ENCODE results near the gene GLRA2.
A peak's percentile ranks its signal among the peaks of the same experiment; 100 is the strongest.
"Not testable (repeated sequence)": the region's sequence is repeated elsewhere in the genome, so short reads cannot be mapped to it uniquely, and the experiment has no call there.

GLRA2 gene

DNA sequence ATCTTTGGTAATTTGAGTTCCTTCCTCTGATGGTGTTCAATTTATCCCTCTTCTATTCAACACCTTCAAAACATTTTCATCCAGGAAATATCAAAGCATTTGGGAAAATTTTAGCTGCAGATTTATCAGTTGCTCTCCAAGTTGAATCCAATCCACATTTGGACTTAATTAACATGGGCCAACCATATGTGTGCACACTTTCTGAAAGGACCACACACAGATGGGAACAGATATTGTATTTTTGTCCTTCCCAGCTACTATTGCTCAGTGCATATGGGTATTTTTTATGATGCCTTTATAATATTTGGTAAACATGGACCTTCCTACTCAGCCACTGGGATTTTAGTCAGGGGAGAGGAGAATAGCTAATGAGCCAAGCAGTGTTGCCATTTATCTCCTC lies 65.2 kb downstream of the GLRA2 start:
- DNase-seq = no peak

DNA sequence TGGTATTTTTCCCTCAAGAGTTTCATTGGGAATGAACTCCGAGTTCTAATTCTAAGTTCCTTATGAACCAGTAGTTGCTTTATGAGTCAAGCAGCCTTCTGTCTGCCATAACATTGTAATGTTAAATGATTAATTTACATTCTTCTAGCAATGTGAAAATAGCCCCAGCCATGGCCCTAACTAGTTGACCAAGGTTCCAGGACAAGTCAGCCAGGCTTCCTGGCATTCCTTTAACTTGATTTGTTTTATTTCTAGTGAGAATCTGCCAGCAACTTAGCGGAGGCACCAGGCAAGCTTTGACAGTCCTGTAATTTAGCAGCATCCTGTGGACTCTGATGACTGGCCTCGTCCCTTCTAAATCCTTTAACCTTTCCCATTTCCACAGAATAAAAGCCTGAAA lies 69.0 kb downstream of the GLRA2 start:
- DNase-seq = no peak

DNA sequence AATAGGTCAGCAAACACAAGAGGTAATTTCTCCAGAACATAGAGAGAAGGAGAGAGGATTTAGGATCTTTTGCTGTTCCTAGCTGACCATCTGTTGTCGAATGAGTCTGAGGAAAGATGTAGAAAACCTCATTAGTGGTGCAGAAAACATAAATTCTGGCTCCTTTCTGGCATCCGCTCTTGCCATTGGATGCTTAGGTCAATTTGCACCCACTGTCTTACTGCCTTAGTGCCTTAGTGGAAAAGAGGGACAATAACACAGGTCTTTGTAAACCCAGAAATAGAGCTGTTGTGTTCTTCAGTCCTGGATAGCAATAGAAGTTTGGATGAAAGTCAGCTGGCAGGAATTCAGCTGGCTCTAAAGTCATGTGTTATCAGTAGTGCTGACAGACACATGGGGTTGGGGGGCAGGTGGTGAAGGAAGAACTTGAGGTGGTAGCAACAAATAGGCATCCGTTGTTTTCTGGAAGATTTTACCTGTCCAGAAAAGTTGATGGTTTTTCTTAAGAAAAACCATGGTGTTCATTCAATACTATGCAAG lies 78.2 kb downstream of the GLRA2 start:
- no peak for DNase-seq

DNA sequence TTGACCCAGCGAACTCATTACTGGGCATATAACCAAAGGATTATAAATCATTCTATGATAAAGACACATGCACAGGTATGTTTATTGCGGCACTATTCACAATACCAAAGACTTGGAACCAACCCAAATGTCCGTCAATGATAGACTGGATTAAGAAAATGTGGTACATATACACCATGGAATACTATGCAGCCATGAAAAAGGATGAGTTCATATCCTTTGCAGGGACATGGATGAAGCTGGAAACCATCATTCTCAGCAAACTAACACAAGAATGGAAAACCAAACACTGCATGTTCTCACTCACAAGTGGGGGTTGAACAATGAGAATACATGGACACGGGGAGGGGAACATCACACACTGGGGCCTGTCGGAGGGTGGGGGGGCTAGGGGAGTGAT lies 83.1 kb downstream of the GLRA2 start:
- not testable (repeated sequence) for DNase-seq

DNA sequence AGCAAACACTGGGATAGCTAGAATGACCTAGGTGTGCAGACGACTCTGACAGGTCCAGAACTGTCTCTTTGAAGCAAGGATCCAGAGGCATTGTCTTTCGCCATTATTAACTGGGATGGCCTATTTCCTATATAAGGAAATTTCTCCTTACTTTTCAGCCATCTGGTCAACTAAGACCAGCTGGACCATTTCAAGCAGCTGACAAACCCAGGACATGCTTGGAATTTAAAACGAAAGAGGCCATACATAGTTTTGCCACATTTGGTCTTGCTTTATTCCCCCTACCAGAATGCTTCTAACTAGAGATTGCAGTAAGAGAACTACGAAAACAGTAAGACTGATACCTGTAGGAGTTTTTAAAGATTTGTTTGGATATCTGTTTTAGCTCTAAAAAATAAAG lies 87.0 kb downstream of the GLRA2 start:
- DNase-seq = no peak

DNA sequence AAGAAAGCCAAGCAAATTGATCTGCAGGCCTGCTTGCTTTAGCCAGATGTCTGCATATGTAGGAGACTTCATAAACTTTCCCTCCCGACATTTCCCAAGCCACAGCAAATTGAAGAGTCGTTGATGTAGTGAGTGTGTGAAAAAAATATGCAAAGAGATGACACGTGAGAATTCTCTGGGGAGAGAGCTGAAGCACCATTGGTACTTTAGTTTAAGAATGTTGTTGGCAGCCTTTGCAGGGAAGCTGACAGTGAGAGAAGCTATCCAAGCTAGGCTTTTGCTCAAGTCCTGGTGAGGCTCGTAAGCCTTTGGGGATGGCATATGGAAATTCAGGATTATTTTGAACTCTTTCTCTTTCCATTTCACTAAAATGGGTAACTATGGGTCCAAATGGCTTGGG lies 87.5 kb downstream of the GLRA2 start:
- DNase-seq = no peak

DNA sequence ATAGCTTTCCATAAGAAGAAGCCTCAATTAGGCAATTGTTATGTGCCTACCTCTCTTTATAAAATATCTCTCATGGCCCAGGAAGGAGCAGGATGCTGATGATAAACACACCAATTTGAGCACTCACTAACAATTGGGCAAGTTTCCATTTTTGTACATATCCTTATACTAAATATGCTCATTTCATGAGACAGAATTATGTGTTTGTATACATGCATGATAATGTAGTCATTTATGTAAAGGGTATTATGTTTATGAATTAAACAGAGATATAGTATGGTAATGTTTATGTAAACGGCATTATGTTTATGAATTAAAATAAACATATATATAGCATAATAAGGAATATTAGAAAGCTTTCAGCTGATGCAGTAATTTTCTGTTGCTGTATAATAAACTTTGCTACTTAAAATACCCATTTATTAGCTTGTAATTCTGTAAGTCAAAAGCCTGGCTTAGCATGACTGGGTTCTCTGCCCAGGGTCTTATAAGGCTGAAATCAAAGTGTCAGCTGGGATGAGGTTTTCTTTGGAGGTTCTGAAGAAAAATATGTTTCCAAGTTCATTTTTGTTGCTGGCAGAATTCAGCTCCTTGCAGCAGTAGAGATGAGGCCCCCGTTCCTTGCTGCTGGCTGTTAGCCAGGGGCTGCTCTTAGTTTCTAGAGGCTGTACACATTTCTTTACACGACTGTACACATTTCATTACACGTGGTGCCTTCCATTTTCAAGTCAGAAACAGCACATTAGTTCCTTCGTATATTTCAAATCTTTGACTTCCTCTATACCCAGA lies 89.0 kb downstream of the GLRA2 start:
- no peak for DNase-seq

DNA sequence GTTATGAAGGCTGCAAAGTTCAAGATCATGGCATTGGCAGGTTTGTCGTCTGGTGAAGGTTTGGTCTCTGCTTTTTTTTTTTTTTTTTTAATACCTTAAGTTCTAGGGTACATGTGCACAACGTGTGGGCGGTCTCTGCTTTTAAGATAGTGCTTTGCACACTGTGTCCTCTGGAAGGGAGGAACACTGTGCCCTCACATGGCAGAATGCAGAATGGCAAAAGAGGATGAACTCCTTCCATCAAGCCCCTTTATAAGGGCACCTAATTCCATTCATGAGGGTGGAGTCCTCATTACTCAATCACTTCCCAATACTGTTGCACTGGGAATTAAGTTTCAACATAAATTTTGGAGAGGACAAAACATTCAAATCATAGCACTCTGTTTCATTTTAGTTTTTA lies 101.4 kb downstream of the GLRA2 start:
- DNase-seq = no peak

DNA sequence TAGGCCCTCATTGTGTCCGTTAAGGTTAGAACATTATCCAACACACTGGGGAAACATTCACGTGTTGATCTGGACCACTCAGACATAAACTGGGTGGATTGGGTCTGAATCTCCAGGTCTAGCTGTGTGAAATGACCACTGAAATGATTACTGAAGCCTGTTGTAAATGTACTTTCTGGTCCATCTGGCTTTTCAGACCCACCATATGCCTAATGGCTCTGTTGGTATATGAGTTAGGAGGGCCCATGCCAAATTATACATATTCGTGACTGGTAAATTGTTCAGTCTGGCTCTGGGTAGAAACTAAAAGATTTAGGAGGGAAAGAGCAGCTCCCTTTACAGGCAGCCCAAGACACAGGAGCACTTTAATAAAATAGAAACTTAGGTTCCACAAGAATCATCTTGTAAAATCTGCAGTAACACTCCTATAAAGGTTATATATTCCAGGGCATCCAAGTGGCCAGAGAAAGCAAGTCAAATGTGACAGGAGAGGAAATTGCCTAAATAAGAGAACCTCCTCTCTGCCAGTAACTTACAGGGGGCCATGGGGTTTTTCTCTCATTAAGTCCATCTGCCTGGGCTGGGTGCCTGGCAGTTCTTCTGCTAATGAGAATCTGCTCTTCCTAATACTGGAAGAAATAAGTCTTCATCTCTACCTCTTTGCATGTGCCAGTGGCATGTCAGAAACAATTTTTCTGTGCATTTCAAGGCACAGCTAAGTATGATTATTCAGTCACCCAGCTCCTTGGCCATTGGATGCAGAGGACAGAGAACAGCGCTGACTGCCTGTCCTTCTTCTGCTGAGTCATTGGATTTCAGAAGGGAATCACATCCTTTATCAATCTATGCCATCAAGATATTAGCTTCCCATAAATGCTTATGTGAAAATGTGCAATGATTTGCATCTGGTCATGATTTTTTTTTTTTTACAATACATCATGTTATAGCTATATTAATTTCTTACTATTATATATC lies 112.6 kb downstream of the GLRA2 start:
- DNase-seq = no peak

DNA sequence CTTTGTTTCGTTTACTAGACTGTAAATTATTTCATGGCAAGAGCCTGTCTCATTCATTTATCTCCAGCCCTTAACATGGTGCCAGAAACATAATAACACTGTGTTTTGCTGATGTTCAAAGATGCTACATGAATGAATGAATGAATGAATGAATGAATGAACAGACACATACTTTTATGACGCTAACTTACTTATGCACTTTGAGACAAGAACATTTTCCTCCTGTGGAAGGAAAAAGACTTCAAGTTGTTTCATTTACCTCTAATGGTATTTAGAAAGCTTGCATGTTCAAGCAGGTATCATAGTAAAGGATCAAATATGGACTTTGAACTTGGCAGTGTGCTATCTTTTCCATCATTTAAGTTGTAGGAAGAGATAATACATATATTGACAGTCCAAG lies 131.6 kb downstream of the GLRA2 start:
- no peak for DNase-seq

DNA sequence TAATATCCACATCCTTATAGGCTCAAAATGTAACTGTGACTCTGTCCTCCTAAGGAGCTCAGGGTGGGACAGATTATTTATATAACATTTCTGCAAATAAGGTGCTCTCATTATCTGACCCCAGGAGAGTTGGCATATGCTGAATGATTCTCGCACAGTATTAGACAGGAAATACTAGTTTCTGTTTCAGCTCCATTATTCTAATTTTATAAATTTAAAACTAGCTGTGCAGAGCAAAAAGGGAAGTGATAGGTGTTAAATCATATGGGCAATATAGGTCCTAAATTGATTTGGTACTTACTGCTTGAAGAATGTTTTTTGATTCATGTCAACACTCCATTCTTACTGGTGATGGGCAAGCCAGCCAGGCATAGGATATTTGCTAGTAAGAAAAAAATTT lies 141.5 kb downstream of the GLRA2 start:
- no peak for DNase-seq

DNA sequence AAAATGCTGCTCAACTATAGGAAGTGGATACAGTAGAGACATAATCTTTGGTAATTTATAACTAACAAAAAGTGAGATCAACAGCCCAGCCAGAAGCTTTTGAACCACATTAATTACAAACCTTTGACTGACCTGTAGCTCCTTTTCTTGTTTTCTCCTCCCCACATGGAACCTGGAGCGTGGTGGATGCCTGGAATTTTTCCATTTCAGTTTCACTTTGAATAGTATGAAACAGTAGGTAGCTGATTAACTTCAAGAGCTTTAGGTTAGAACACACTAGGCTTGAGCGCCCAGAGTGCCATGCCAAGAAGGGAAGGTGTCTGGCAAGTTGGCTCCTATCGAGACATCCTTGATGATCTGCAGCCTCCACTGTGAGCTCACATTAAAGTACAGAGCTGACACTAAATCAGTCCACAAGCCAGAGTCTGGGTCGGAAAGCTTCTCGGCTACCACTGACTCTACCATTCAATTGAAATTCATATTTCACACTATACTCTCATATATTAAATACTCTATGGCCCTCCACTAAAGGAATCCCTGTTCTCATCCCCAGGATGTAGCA lies 143.4 kb downstream of the GLRA2 start:
- no peak for DNase-seq

DNA sequence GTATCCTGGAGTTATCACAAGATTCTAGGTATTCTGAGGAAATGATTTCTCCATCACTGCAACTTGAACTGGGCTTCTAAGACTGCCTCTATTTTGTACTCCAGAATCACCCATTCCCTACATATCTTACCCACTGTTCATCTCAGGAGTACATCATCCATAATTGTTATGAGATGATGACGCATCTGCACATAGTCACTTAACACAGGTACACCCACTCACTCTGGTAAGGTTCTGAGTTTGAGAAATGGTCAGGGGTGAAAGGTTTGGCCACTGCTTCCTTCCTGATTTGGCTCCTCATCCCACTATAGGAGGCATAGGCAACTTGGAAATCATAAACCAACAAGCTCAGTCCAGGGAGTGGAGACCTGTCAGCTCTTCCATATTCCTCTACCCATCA lies 143.9 kb downstream of the GLRA2 start:
- DNase-seq = no peak

DNA sequence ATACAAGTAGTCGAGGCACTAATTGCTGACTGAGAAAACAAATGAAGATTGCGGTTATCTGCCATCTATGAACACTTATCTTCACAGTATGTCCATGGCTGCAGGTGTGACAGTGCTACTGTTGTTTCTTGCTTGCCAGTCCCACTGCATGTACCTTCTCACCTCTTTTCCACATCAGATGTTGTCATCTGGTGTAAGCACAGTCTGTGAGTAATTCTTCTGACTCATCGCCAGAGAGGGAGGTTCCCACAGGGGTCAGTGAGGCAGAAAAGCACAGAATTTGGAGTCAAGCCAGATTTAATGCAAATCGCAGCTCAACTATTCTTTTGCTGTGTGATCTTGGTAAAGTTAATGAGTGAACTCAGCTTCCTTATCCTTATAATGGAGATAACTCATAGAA lies 144.4 kb downstream of the GLRA2 start:
- DNase-seq = peak; percentile 51 to 73

DNA sequence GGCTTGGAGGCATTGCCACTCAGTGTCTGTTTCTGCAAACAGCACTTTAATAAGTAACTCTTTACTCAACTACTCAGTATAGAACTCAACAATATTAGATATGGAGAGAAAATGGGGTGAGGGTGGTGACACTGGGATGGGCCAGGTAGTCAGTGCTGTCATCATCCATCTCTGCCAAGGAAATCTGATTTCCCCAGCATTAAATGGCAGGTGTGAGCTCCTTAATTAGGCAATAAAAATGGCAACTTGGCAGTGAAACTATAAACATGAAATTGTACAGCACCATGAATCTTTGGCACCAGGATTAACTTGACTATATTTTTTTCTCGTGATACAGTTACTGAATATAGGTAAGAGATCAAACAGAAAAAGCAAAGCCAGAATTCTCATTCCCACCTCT lies 146.2 kb downstream of the GLRA2 start:
- DNase-seq = peak in 1 of 2 experiments; percentile 61

DNA sequence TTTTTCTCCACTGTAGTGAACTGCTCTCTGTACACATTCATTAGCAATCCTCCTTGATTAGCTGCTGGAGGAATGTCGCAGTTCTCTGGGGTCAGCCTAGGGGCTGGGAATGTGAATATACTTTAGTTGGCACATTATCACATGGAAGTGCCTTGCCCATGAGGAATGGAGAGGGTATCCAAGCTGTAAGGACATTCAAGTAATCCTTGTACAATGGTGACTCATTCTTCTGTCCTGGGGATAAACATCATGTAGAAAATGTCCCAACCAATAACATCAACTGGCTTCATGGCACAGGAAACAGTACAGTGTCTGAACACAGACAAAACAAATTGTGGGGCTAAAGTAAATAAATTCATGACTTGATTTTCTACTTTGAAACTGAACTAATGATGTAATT lies 147.1 kb downstream of the GLRA2 start:
- no peak for DNase-seq

DNA sequence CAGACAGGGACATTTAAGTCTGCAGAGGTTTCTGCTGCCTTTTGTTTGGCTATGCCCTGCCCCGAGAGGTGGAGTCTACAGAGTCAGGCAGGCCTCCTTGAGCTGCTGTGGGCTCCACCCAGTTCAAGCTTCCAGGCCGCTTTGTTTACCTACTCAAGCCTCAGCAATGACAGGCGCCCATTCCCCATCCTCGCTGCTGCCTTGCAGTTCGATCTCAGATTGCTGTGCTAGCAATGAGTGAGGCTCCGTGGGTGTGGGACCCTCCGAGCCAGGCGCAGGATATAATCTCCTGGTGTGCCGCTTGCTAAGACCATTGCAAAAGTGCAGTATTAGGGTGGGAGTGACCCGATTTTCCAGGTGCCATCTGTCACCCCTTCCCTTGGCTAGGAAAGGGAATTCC lies 159.0 kb downstream of the GLRA2 start:
- not testable (repeated sequence) for DNase-seq

DNA sequence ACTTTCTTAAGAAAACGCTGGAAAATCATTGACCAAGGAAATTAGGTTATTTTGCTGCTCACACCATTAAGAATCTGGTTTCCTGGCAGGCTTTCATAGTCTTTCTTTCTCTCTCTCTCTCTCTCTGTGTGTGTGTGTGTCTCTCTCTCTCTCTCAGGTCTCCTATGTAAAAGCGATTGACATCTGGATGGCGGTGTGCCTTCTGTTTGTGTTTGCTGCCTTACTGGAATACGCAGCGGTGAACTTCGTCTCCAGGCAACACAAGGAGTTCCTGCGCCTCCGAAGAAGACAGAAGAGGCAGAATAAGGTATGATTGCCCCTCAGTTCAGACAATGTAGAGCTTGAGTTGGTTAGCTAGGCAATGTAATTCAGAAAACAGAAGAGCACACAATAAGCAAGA lies 161.2 kb downstream of the GLRA2 start:
- no peak for DNase-seq

DNA sequence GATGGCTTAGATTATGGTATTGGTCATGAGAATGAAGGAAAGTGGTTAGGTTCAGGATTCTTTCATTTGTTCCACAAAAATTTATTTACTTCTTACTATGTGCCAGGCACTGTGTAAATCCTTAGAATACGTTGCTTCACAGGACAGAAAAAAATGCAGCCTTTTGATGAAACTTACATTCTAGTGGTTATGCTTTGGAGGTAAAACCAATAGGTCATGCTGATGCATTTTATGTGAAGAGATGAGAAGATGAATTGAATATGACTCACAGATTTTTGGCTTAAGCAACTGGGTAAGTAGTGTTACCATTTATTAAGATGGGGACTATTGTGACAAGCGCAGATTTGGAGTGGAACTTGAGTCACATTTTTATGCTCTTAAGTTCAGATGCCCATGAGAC lies 165.3 kb downstream of the GLRA2 start:
- DNase-seq = no peak

DNA sequence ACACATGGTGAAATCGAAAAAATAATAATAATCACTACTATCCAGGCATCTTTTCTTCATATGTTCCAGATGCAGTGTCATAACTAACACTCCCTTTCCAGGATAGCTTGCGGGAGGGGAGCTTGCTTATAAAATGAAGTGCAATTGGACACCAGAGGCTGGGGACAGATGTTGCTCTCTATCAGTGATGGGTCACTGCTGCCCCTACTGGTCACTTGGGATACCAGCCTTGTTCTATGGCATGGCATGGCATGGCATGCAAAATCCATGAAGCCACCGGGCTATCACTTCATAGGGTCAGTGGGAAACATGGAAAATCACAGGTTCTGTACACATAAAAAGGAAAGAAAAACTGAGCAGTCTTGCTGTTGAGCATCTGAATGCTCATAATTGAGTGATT lies 168.1 kb downstream of the GLRA2 start:
- DNase-seq = peak; percentile 13 to 30

DNA sequence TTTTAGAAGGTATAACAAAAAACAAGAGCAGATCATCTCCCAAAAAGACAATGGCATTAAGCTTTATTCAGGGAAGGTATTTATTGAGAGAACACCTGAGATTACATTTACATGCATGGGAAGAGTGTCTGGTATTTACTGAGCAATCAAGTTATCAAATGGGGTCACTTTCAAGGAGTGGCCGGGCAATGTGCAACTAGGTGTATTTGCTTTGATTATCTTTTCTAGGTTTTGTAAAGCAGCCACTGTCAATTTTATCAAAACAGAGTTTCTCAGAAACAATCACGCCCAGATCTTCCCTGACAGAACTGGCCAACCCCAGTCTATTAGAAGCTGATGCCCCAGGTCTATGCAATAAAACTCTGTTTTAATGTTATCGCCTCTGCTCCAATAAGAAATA lies 169.5 kb downstream of the GLRA2 start:
- no peak for DNase-seq

DNA sequence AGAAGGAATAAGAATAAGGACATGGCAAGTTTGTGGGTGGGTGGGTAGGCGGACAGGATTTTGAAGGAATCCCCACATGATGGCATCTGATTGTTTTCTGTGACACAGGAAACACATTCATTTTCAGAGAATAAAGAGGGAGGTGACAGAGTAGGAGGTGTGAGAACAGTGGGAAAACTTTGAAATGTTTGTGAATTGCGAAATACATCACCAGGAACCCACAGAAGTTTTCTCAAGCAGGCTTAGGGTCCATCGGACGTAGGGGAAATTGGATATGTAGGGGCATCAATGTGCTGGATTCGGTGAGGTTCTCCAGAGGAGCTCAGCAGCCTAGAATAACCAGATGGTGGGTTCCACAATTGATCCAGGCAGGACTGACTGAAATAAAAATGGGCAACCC lies 171.6 kb downstream of the GLRA2 start:
- DNase-seq = no peak

DNA sequence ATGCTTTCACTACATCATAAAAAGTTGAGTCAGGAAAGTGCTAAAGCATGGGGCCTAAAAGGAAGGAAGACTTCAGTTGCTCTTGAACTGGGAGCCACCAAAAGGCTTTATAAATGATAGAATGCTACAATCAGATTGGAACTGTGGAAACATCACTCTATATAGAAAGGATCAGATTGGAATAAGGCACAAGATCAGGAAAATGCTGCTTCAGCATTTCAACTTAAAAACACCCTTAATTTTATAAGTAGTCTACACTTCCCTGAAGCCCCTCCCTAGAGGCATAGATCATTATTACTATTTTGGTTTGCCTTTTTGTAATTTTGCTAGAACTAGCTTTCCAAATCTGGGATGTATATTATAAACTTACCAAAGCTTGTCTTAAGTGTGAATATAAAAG lies 172.8 kb downstream of the GLRA2 start:
- no peak for DNase-seq

DNA sequence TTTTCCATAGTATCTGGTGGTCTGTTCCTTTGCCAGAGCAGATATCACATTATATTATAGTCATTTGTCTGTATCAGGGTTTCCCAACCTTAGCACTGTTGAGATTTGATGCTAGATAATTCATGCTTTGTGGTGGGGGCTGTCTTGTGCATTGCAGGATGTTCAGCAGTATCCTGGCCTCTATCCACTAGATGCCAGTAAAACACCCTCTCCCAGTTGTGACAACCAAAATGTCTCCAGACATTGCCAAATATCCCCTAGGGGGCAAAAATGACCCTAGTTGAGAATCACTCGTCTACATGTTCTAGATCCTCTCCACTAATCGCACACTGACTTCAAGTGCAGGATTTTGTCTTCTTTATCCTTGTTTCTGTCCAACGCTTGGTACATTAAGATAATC lies 182.8 kb downstream of the GLRA2 start:
- no peak for DNase-seq

Measured in NCI-H2081 (cell line).